ENCODE measurements around the gene RGMB. TPM values are rescaled to one million over a fixed set of nuclear protein-coding genes. Genes with fewer than 3 reads are reported as not detected.
A peak's percentile ranks its signal among the peaks of the same experiment; 100 is the strongest.

RGMB gene
- total and polyA plus RNA-seq, 2 of the 13 experiments (the other 11 are each of a cell fraction or from before 2014, with no cell fraction given) = 3.0 to 3.8 TPM

DNA sequence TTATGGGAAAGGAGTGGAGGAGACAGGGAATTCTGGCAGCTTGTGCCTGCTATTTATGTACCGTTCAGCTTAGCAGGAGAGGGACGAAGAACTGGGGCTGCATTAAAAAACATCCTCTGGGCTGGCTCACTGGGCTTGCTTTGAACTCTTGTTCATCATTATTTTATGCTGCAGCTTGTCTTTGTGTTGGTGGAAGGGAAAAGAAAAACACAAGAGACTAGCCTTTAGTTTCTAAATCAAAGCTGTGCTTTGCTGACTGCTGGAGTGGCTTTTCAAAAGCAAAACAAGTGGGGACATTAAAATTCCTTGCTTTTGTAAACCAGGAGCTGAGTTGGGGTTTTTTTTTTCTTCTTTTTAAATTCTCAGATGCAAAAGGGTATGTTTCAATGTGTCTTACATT lies 5.9 kb upstream of the RGMB start (continued):
- TF ChIP-seq, protein P1, sequence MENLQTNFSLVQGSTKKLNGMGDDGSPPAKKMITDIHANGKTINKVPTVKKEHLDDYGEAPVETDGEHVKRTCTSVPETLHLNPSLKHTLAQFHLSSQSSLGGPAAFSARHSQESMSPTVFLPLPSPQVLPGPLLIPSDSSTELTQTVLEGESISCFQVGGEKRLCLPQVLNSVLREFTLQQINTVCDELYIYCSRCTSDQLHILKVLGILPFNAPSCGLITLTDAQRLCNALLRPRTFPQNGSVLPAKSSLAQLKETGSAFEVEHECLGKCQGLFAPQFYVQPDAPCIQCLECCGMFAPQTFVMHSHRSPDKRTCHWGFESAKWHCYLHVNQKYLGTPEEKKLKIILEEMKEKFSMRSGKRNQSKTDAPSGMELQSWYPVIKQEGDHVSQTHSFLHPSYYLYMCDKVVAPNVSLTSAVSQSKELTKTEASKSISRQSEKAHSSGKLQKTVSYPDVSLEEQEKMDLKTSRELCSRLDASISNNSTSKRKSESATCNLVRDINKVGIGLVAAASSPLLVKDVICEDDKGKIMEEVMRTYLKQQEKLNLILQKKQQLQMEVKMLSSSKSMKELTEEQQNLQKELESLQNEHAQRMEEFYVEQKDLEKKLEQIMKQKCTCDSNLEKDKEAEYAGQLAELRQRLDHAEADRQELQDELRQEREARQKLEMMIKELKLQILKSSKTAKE (CRISPR knock-in tag; IDR thresholded peaks at IDR 0.05; ENCODE audit: borderline replicate concordance) = no peak
- TF ChIP-seq ZNF749 (CRISPR knock-in tag; IDR thresholded peaks at IDR 0.05; ENCODE audit: borderline replicate concordance) (no peak), SP140L (CRISPR knock-in tag; IDR thresholded peaks at IDR 0.05; ENCODE audit: borderline replicate concordance) (no peak)
- TF ChIP-seq, protein P2, sequence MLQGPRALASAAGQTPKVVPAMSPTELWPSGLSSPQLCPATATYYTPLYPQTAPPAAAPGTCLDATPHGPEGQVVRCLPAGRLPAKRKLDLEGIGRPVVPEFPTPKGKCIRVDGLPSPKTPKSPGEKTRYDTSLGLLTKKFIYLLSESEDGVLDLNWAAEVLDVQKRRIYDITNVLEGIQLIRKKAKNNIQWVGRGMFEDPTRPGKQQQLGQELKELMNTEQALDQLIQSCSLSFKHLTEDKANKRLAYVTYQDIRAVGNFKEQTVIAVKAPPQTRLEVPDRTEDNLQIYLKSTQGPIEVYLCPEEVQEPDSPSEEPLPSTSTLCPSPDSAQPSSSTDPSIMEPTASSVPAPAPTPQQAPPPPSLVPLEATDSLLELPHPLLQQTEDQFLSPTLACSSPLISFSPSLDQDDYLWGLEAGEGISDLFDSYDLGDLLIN (CRISPR knock-in tag; IDR thresholded peaks at IDR 0.05; ENCODE audit: borderline replicate concordance) = no peak

DNA sequence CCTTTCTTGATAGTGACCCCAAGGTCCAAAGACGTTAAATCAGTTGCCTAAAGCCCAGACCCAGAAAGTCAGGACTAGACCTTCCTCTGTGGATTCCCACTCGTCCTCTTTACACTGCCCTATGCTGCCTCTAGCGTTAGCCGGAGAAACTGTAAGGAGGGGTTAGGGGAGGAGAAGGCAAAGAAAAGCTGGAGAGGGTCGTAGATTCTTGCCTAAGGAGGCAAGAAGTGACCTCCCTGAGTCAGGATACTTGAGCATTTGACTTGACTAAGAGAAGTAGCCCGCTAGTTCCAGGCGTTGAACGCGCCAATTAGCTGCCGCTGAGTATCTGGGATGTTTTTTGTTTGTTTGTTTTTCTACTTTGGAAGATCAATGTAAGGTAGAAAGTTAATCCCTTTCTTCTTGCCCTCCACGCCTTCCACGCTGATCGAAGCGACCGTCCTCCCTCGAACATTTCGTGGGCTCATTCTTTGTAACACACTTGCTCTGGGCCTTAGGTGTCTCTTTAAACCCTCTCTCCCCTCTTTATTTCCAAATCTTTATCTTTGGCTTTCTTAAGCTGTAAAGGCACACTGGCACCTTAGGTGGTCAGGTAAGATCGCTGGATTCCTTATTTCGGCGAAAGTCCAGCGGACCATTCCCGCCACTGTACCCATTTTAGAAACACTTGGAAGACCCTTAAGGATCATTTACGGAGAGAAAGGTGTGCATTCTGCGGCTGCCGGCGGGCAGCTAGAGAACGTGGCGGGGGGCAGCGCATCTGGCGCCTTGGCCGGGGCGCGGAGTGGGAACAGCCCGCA lies 5.1 kb upstream of the RGMB start:
- in situ Hi-C loops (cut with HindIII; ENCODE audit: extremely low pct_ligation_motif_present, low pct_unique_long_range_greater_than_20kb) = no loop called here
- intact Hi-C loops (cut with micrococcal nuclease; ENCODE audit: unreplicated experiment) = loop anchor here (2.0 kb wide), 1 partner anchor 58 kb away; no protein-coding TSS in a partner anchor
- Histone ChIP-seq H3K27ac (ENCODE audit: extremely low read length, insufficient read depth, low read length) (no peak overlapping the region), H3K4me2 (ENCODE audit: low read depth, low read length) (peak overlapping the region; percentile 86), H3K27me3 (ENCODE audit: control insufficient read depth in 1 of 2, insufficient read depth in 2 of 2, low read length in 2 of 2) (peaks cover 0 to 5% of the 10 kb centered on the region in 2 experiments; a peak in 1 of 5 replicates), H3K4me1 (ENCODE audit: insufficient read depth, low read length) (peaks cover 24% of the 10 kb centered on the region), H4K20me1 (ENCODE audit: insufficient read depth, low read length) (no peaks in the 10 kb centered on the region), H3K4me3 (replicated peaks in 1 of 3; ENCODE audit: insufficient read depth in 1 of 3, low read depth in 2 of 3, low read length in 3 of 3) (peak overlapping the region; percentile 62 to 81 (median 72)), H2AFZ (ENCODE audit: low read length) (peak overlapping the region; percentile 77), H3K9ac (ENCODE audit: insufficient read depth, low read depth, low read length) (peak overlapping the region; percentile 38; the same call in 1 of the 2 replicates), H3K79me2 (ENCODE audit: insufficient read depth, low read length) (no peaks in the 10 kb centered on the region), H3K9me3 (ENCODE audit: low read length) (no peaks in the 10 kb centered on the region), H3K36me3 (replicated peaks in 1 of 2; ENCODE audit: control insufficient read depth in 1 of 2, insufficient read depth in 2 of 2, low read length in 2 of 2) (no peaks in the 10 kb centered on the region)
- ChIA-PET CTCF (ENCODE audit: low intra/inter-chr PET ratio, low total read pairs) (interaction anchor here (1.0 to 1.7 kb wide), 3 partner anchors 26 to 28 kb away, joined by 3 to 6 read pairs (median 6); no protein-coding TSS in a partner anchor), POLR2A (no interaction called here)
- ATAC-seq = peak; percentile 53
- under 1% methylated on average over 29 of the region's 34 CpGs for WGBS (ENCODE audit: low lambda C conversion rate)
- DNase-seq (ENCODE audit: low spot score) = peak; percentile 46
- FAIRE-seq = peak; percentile 85
- BruUV-seq (replicated peaks) = no TSS peak
- peak; percentile 32; the same call in 1 of the 2 replicates for TF ChIP-seq GATAD2A (CRISPR knock-in tag; IDR thresholded peaks at IDR 0.05)
- no peak for TF ChIP-seq ZFP82 (CRISPR knock-in tag; IDR thresholded peaks at IDR 0.05; ENCODE audit: borderline replicate concordance)
- TF ChIP-seq KDM5B (CRISPR knock-in tag; IDR thresholded peaks at IDR 0.05; ENCODE audit: borderline replicate concordance) = no peak
- no peak for TF ChIP-seq ZNF777 (CRISPR knock-in tag; IDR thresholded peaks at IDR 0.05)
- no peak for TF ChIP-seq ZSCAN25 (CRISPR knock-in tag; IDR thresholded peaks at IDR 0.05)
- no peak for TF ChIP-seq CBX5 (CRISPR knock-in tag; IDR thresholded peaks at IDR 0.05; ENCODE audit: borderline replicate concordance)
- TF ChIP-seq ZSCAN12 (CRISPR knock-in tag; IDR thresholded peaks at IDR 0.05) = no peak
- no peak for TF ChIP-seq GABPA (IDR thresholded peaks at IDR 0.05; ENCODE audit: low read depth, low read length)
- no peak for TF ChIP-seq GABPA (CRISPR knock-in tag; IDR thresholded peaks at IDR 0.05; ENCODE audit: low read depth)
- no peak for TF ChIP-seq JUN (CRISPR knock-in tag; IDR thresholded peaks at IDR 0.05)
- TF ChIP-seq STAT5B (CRISPR knock-in tag; IDR thresholded peaks at IDR 0.05) = no peak
- no peak for TF ChIP-seq ZNF570 (CRISPR knock-in tag; IDR thresholded peaks at IDR 0.05; ENCODE audit: borderline replicate concordance)
- TF ChIP-seq, protein P3, sequence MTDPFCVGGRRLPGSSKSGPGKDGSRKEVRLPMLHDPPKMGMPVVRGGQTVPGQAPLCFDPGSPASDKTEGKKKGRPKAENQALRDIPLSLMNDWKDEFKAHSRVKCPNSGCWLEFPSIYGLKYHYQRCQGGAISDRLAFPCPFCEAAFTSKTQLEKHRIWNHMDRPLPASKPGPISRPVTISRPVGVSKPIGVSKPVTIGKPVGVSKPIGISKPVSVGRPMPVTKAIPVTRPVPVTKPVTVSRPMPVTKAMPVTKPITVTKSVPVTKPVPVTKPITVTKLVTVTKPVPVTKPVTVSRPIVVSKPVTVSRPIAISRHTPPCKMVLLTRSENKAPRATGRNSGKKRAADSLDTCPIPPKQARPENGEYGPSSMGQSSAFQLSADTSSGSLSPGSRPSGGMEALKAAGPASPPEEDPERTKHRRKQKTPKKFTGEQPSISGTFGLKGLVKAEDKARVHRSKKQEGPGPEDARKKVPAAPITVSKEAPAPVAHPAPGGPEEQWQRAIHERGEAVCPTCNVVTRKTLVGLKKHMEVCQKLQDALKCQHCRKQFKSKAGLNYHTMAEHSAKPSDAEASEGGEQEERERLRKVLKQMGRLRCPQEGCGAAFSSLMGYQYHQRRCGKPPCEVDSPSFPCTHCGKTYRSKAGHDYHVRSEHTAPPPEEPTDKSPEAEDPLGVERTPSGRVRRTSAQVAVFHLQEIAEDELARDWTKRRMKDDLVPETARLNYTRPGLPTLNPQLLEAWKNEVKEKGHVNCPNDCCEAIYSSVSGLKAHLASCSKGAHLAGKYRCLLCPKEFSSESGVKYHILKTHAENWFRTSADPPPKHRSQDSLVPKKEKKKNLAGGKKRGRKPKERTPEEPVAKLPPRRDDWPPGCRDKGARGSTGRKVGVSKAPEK (CRISPR knock-in tag; IDR thresholded peaks at IDR 0.05; ENCODE audit: borderline replicate concordance) = no peak

Measured in HepG2 (cell line).